ENCODE measurements around the gene SYT12.

Gene SYT12

DNA sequence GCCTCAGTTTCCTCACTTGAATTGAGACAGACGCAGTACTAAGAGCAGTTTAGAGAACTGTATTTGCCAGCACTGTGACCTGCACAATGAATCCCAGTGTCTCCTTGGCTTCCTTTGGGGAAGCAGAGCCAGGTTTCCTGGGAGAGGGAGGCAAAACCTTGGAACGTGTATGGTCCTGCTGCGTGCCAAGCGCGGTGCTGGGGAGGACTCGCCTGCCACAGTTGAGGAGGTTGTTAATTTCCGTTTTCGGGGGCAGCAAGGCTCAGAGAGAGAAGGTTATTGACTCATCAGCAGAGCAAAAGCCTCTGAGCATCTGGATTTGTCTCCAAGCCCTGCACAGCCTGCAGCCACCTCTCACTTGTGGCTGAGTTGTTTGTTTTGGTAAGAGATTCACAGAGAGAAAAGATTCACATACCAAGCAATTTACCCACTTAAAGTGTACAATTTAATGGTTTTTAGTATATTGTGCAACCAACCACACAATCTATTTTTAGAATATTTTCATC, 10.8 kb downstream of the SYT12 start:
- Histone ChIP-seq H3K4me3 (ENCODE audit: low read depth, low read length) (no peak overlapping the region), H3K36me3 (ENCODE audit: control insufficient read depth in 2 of 2, insufficient read depth in 1 of 2, low read length in 2 of 2) (no peaks in the 10 kb centered on the region), H3K4me1 (ENCODE audit: control insufficient read depth, insufficient read depth, low read length) (peaks cover 9% of the 10 kb centered on the region), H3K9me3 (ENCODE audit: control insufficient read depth, insufficient read depth, low read depth, low read length) (no peaks in the 10 kb centered on the region), H3K27ac (ENCODE audit: extremely low read depth, low read depth, low read length) (no peak overlapping the region)
- ChIA-PET POLR2A (no interaction called here), CTCF (no interaction called here)
- TF ChIP-seq AEBP2 (tag by site-specific recombination; IDR thresholded peaks at IDR 0.05; ENCODE audit: borderline replicate concordance) (no peak), ZNF335 (tag by site-specific recombination; conservative IDR thresholded peaks at IDR 0.05) (0 out of 2 replicates have a peak, but pooled peaks have one; percentile 23), ZNF837 (tag by site-specific recombination; IDR thresholded peaks at IDR 0.05) (no peak), SP7 (tag by site-specific recombination; IDR thresholded peaks at IDR 0.05) (peak; percentile 41; the same call in 1 of the 2 replicates), ZNF654 (tag by site-specific recombination; IDR thresholded peaks at IDR 0.05; ENCODE audit: low read depth) (no peak), GFI1B (tag by site-specific recombination; IDR thresholded peaks at IDR 0.05) (peak; percentile 74; the same call in 1 of the 2 replicates), FEZF1 (tag by site-specific recombination; IDR thresholded peaks at IDR 0.05) (peak; percentile 57; the same call in 1 of the 2 replicates), ZNF530 (tag by site-specific recombination; IDR thresholded peaks at IDR 0.05; ENCODE audit: low read depth) (no peak), SCRT2 (tag by site-specific recombination; IDR thresholded peaks at IDR 0.05) (peak; percentile 58), KLF1 (tag by site-specific recombination; IDR thresholded peaks at IDR 0.05) (no peak), ZSCAN16 (tag by site-specific recombination; IDR thresholded peaks at IDR 0.05) (no peak), ZNF366 (tag by site-specific recombination; conservative IDR thresholded peaks at IDR 0.05) (peak; percentile 22; the same call in 1 of the 2 replicates), ZNF76 (tag by site-specific recombination; IDR thresholded peaks at IDR 0.05; ENCODE audit: borderline replicate concordance, low read depth) (no peak), ZNF624 (tag by site-specific recombination; IDR thresholded peaks at IDR 0.05) (no peak), ELK4 (IDR thresholded peaks at IDR 0.05; ENCODE audit: borderline replicate concordance, low read depth, low read length) (no peak), KLF10 (tag by site-specific recombination; IDR thresholded peaks at IDR 0.05) (no peak), TCF7L2 (IDR thresholded peaks at IDR 0.05; ENCODE audit: borderline replicate concordance, low read depth, low read length) (no peak), ZNF280D (tag by site-specific recombination; IDR thresholded peaks at IDR 0.05) (no peak), PRDM6 (tag by site-specific recombination; IDR thresholded peaks at IDR 0.05) (peak; percentile 75), ZNF660 (tag by site-specific recombination; IDR thresholded peaks at IDR 0.05) (no peak), ZNF175 (tag by site-specific recombination; IDR thresholded peaks at IDR 0.05) (no peak), ZNF398 (tag by site-specific recombination; IDR thresholded peaks at IDR 0.05) (0 out of 2 replicates have a peak, but pooled peaks have one; percentile 20), ZNF473 (tag by site-specific recombination; IDR thresholded peaks at IDR 0.05) (no peak), ZNF2 (tag by site-specific recombination; IDR thresholded peaks at IDR 0.05) (no peak), ZBTB20 (tag by site-specific recombination; IDR thresholded peaks at IDR 0.05) (no peak)
- TF ChIP-seq, protein P1, sequence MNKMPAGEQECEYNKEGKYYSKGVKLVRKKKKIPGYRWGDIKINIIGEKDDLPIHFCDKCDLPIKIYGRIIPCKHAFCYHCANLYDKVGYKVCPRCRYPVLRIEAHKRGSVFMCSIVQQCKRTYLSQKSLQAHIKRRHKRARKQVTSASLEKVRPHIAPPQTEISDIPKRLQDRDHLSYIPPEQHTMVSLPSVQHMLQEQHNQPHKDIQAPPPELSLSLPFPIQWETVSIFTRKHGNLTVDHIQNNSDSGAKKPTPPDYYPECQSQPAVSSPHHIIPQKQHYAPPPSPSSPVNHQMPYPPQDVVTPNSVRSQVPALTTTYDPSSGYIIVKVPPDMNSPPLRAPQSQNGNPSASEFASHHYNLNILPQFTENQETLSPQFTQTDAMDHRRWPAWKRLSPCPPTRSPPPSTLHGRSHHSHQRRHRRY (tag by site-specific recombination; IDR thresholded peaks at IDR 0.05) = no peak
- TF ChIP-seq, protein P2, sequence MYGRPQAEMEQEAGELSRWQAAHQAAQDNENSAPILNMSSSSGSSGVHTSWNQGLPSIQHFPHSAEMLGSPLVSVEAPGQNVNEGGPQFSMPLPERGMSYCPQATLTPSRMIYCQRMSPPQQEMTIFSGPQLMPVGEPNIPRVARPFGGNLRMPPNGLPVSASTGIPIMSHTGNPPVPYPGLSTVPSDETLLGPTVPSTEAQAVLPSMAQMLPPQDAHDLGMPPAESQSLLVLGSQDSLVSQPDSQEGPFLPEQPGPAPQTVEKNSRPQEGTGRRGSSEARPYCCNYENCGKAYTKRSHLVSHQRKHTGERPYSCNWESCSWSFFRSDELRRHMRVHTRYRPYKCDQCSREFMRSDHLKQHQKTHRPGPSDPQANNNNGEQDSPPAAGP (tag by site-specific recombination; IDR thresholded peaks at IDR 0.05) = no peak
